Stimulated activated effector memory CD8-positive, alpha-beta T cell treated with anti-CD3 and anti-CD28 coated beads, Interleukin-12 subunit alpha, Interleukin-12 subunit beta, amount 100 ng/mL, for 72 hours (primary cell): Measurements from ENCODE around the gene ARHGEF39.

Experiments
- ATAC-seq: fragments of 150-1000 bp; cut with Tn5 transposase; 2 replicates; pipeline ENCODE4 v1.10.0; 2021
- DNase-seq, 2 donors: peaks; one replicate each; pipeline ENCODE4 v3.0.0; 2021 to 2022; ENCODE audit warnings: low spot score in 2 of 2
- H3K27ac Mint-ChIP-seq: one replicate; pipeline ENCODE4 v1.8.0; 2022; ENCODE audit warnings: mild to moderate bottlenecking, mixed read lengths
- H3K36me3 Mint-ChIP-seq: one replicate; pipeline ENCODE4 v1.8.0; 2022; ENCODE audit warnings: mild to moderate bottlenecking, mixed read lengths
- H3K4me1 Mint-ChIP-seq: one replicate; pipeline ENCODE4 v1.8.0; 2022; ENCODE audit warnings: mixed read lengths
- H3K4me3 Mint-ChIP-seq: one replicate; pipeline ENCODE4 v1.8.0; 2022; ENCODE audit warnings: mild to moderate bottlenecking, mixed read lengths
- H3K9me3 Mint-ChIP-seq: one replicate; pipeline ENCODE4 v1.8.0; 2022; ENCODE audit warnings: mixed read lengths

Gene ARHGEF39

GRCh38 chr9:35686222-35687203 lies 21.5 kb upstream of the ARHGEF39 start:
- peaks cover under 1% of the 10 kb centered on the region for H3K36me3 Mint-ChIP-seq
- H3K4me1 Mint-ChIP-seq = peaks cover 37% of the 10 kb centered on the region
- no peaks in the 10 kb centered on the region for H3K9me3 Mint-ChIP-seq
- no peak overlapping the region for H3K4me3 Mint-ChIP-seq
- no peak overlapping the region for H3K27ac Mint-ChIP-seq
- DNase-seq = no peak
- no peak for ATAC-seq

- Mint-ChIP-seq H3K36me3 (no peaks in the 10 kb centered on the region), H3K4me3 (no peak overlapping the region), H3K9me3 (no peaks in the 10 kb centered on the region), H3K4me1 (peaks cover 29% of the 10 kb centered on the region), H3K27ac (no peak overlapping the region)
- DNase-seq (no peak), ATAC-seq (no peak)
Measured at GRCh38 chr9:35685506-35685905, 20.5 kb upstream of the ARHGEF39 start.

- Mint-ChIP-seq H3K36me3 (no peaks in the 10 kb centered on the region), H3K4me3 (no peak overlapping the region), H3K4me1 (peaks cover 29% of the 10 kb centered on the region), H3K27ac (no peak overlapping the region), H3K9me3 (no peaks in the 10 kb centered on the region)
- DNase-seq (no peak), ATAC-seq (no peak)
Measured at GRCh38 chr9:35684921-35685320, 19.9 kb upstream of the ARHGEF39 start.

- Mint-ChIP-seq H3K27ac (peak overlapping the region; percentile 27), H3K4me3 (no peak overlapping the region), H3K36me3 (no peaks in the 10 kb centered on the region), H3K4me1 (peaks cover 18% of the 10 kb centered on the region), H3K9me3 (no peaks in the 10 kb centered on the region)
- ATAC-seq (no peak), DNase-seq (no peak)
Measured at GRCh38 chr9:35683323-35683722, 18.3 kb upstream of the ARHGEF39 start.

GRCh38 chr9:35682520-35683315 lies 17.7 kb upstream of the ARHGEF39 start:
- Mint-ChIP-seq H3K9me3 (no peaks in the 10 kb centered on the region), H3K36me3 (no peaks in the 10 kb centered on the region), H3K27ac (peak overlapping the region; percentile 27), H3K4me1 (peaks cover 13% of the 10 kb centered on the region), H3K4me3 (no peak overlapping the region)
- DNase-seq (no peak), ATAC-seq (no peak)

GRCh38 chr9:35682051-35682450 lies 17.1 kb upstream of the ARHGEF39 start:
- ATAC-seq (no peak), DNase-seq (no peak)
- H3K36me3 Mint-ChIP-seq = no peaks in the 10 kb centered on the region
- no peak overlapping the region for H3K4me3 Mint-ChIP-seq
- peak overlapping the region; percentile 27 for H3K27ac Mint-ChIP-seq
- H3K4me1 Mint-ChIP-seq = peaks cover 7% of the 10 kb centered on the region
- H3K9me3 Mint-ChIP-seq = no peaks in the 10 kb centered on the region

GRCh38 chr9:35681341-35682002 lies 16.5 kb upstream of the ARHGEF39 start:
- H3K9me3 Mint-ChIP-seq = no peaks in the 10 kb centered on the region
- H3K36me3 Mint-ChIP-seq = no peaks in the 10 kb centered on the region
- H3K27ac Mint-ChIP-seq = peak overlapping the region; percentile 27
- DNase-seq (no peak), ATAC-seq (no peak)
- H3K4me3 Mint-ChIP-seq = no peak overlapping the region
- H3K4me1 Mint-ChIP-seq = peaks cover 9% of the 10 kb centered on the region

- H3K4me1 Mint-ChIP-seq = peaks cover 13% of the 10 kb centered on the region
- H3K36me3 Mint-ChIP-seq = no peaks in the 10 kb centered on the region
- no peak overlapping the region for H3K27ac Mint-ChIP-seq
- no peaks in the 10 kb centered on the region for H3K9me3 Mint-ChIP-seq
- DNase-seq (no peak), ATAC-seq (no peak)
- no peak overlapping the region for H3K4me3 Mint-ChIP-seq
Measured at GRCh38 chr9:35680331-35681105, 15.5 kb upstream of the ARHGEF39 start.

GRCh38 chr9:35679766-35680330 lies 14.9 kb upstream of the ARHGEF39 start:
- Mint-ChIP-seq H3K4me1 (peaks cover 14% of the 10 kb centered on the region), H3K36me3 (no peaks in the 10 kb centered on the region), H3K9me3 (no peaks in the 10 kb centered on the region), H3K4me3 (no peak overlapping the region), H3K27ac (no peak overlapping the region)
- DNase-seq (no peak), ATAC-seq (no peak)

GRCh38 chr9:35679091-35679490 lies 14.1 kb upstream of the ARHGEF39 start:
- Mint-ChIP-seq H3K4me1 (peaks cover 22% of the 10 kb centered on the region), H3K27ac (no peak overlapping the region), H3K36me3 (peaks cover 5% of the 10 kb centered on the region), H3K4me3 (no peak overlapping the region), H3K9me3 (no peaks in the 10 kb centered on the region)
- no peak for ATAC-seq
- DNase-seq = no peak

- H3K9me3 Mint-ChIP-seq = no peaks in the 10 kb centered on the region
- H3K4me3 Mint-ChIP-seq = peak overlapping the region; percentile 40
- H3K4me1 Mint-ChIP-seq = peaks cover 16% of the 10 kb centered on the region
- DNase-seq = peak in 1 of 2 donors; percentile 69
- peaks cover 5% of the 10 kb centered on the region for H3K36me3 Mint-ChIP-seq
- ATAC-seq = peak; percentile 68
- peak overlapping the region; percentile 63 for H3K27ac Mint-ChIP-seq
Measured at GRCh38 chr9:35675732-35676392, 10.9 kb upstream of the ARHGEF39 start.

GRCh38 chr9:35675204-35675603 lies 10.2 kb upstream of the ARHGEF39 start:
- Mint-ChIP-seq H3K9me3 (no peaks in the 10 kb centered on the region), H3K27ac (no peak overlapping the region), H3K4me1 (peaks cover 16% of the 10 kb centered on the region), H3K4me3 (peak overlapping the region; percentile 40), H3K36me3 (peaks cover 5% of the 10 kb centered on the region)
- peak; percentile 5 for ATAC-seq
- no peak for DNase-seq

GRCh38 chr9:35674025-35674361 lies 9.0 kb upstream of the ARHGEF39 start:
- peaks cover 5% of the 10 kb centered on the region for H3K36me3 Mint-ChIP-seq
- H3K4me1 Mint-ChIP-seq = peaks cover 16% of the 10 kb centered on the region
- DNase-seq = no peak
- no peak for ATAC-seq
- H3K9me3 Mint-ChIP-seq = no peaks in the 10 kb centered on the region
- H3K27ac Mint-ChIP-seq = peak overlapping the region; percentile 3
- peak overlapping the region; percentile 40 for H3K4me3 Mint-ChIP-seq
